Heart right ventricle (tissue), 16 donors: ENCODE data around the gene TLE1. TPM values are rescaled to one million over a fixed set of nuclear protein-coding genes. Genes with fewer than 3 reads are reported as not detected.

Experiments
- ATAC-seq, 8 donors: fragments of 200-7000 bp; cut with Tn5 transposase; one replicate each; pipeline ENCODE4 v1.9.1; 2020; ENCODE audit warnings: mild to moderate bottlenecking in 8 of 8, moderate library complexity in 8 of 8, moderate number of reproducible peaks in 1 of 8
- DNase-seq, 2 donors: peaks; one replicate each; pipeline ENCODE4 v3.0.0-alpha.2; 2020
- H3K27ac ChIP-seq, 10 donors: fragments of 200-600 bp; sonication (generic) in 2 of 10; one replicate each; pipeline versions ENCODE4 v1.5.0 to v1.8.0; 2020 to 2022; ENCODE audit warnings: mild to moderate bottlenecking in 3 of 10
- H3K27me3 ChIP-seq, 7 donors: fragments of 200-600 bp; one replicate each; pipeline ENCODE4 v1.8.0; 2021 to 2022; ENCODE audit warnings: mild to moderate bottlenecking in 2 of 7
- H3K36me3 ChIP-seq, 9 donors: fragments of 200-600 bp; sonication (generic) in 1 of 9; one replicate each; pipeline versions ENCODE4 v1.5.0 to v1.8.0; 2020 to 2022; ENCODE audit warnings: mild to moderate bottlenecking in 2 of 9
- H3K4me1 ChIP-seq, 9 donors: fragments of 200-600 bp; sonication (generic) in 1 of 9; one replicate each; pipeline versions ENCODE4 v1.5.0 to v1.8.0; 2020 to 2022; ENCODE audit warnings: mild to moderate bottlenecking in 4 of 9
- H3K4me3 ChIP-seq, 10 donors: fragments of 200-600 bp; sonication (generic) in 2 of 10; one replicate each; pipeline versions ENCODE4 v1.5.0 to v1.8.0; 2020 to 2022; ENCODE audit warnings: mild to moderate bottlenecking in 7 of 10, moderate library complexity in 2 of 10
- H3K9me3 ChIP-seq, 11 donors: fragments of 200-600 bp in 10 of 11; sonication (generic) in 2 of 11; one replicate each; pipeline versions ENCODE4 v1.5.0 to v1.8.0; 2013 to 2022; ENCODE audit warnings: mild to moderate bottlenecking in 2 of 11, control low read depth in 1 of 11, moderate library complexity in 1 of 11
- WGBS, 2 donors: extraction: QIAGEN DNeasy Blood & Tissue Kit; methylation state at CpG; one replicate each; pipeline ENCODE4 v1.1.7; 2013; ENCODE audit warnings: inconsistent platforms in 1 of 2; 5-methylcytosine and 5-hydroxymethylcytosine counted together
- intact Hi-C, 10 donors: fragments of 100-400 bp; cut with DNase I; formaldehyde crosslinking; loops; one replicate each; pipeline versions ENCODE4 v1.11.1 to v1.14.2; 2022
- polyA plus RNA-seq, 2 donors: library from polyadenylated mRNA; stranded (reverse); fragments of 200-250 nt; gene quantifications; one replicate each; pipeline ENCODE4 v1.2.3, GENCODE V29; 2013
- total RNA-seq, 10 donors: library from RNA; stranded (reverse); fragmentation: NEBNext Ultra II Directional in 3 of 10; extraction: Animal tissue kit (Norgen Biotek cat#: 25700) in 3 of 10; gene quantifications; one replicate each; pipeline versions ENCODE4 v1.2.1 to v1.2.4, GENCODE V29; 2021 to 2023
- TF ChIP-seq, protein P1 (sequence below), 9 donors: fragments of 200-600 bp; sonication (generic) in 2 of 9; IDR thresholded peaks; one replicate each; pipeline versions ENCODE4 v1.5.0 to v1.8.0; 2021 to 2022; ENCODE audit warnings: antibody characterized with exemption in 9 of 9, mild to moderate bottlenecking in 5 of 9, moderate library complexity in 1 of 9
- donor health status: Arrhythmogenic right ventricular cardiomyopathy.
- donor health status: ischemic (EF 13 %, LVEDD 7.1; RV severe dilation, severe dysfunction).
- donor health status: healthy with polysubstance abuse.
- donor health status: DM: no; HTN: yes; CAD: no.
- donor health status: DM: no; HTN: no; CAD: no.
- donor health status: ischemic (EF 25% LVEDD 6.9; RV normal size, moderate dysfunction).
- donor health status: ischemic (EF 25% LVEDD 5.7; RV mildly dilated, moderate dysfunction).
- donor health status: healthy.
- donor health status: DM: yes; HTN: yes; CAD: no.
- donor health status: Ischemic cardiomyopathy.
- donor health status: ischemic (EF 35%, LVEDD 5.7; RV mildly dilated, moderate dysfunction).
- donor health status: nonischemic (EF 11% LVEDD 7.7; RV severe dilation, severe dysfunction).
- donor health status: DM: yes; HTN: yes; CAD: no.
- donor health status: PGD.
- donor health status: ischemic (EF 29% LVEDD 5.4; RV normal size, mild dysfunction).
- donor health status: nonischemic (EF 23%, LVEDD 6.1; RV moderate dilation, normal function).

TLE1 gene
- total and polyA plus RNA-seq, 12 donors = 7.9 to 15.2 (median 11.0) TPM

DNA sequence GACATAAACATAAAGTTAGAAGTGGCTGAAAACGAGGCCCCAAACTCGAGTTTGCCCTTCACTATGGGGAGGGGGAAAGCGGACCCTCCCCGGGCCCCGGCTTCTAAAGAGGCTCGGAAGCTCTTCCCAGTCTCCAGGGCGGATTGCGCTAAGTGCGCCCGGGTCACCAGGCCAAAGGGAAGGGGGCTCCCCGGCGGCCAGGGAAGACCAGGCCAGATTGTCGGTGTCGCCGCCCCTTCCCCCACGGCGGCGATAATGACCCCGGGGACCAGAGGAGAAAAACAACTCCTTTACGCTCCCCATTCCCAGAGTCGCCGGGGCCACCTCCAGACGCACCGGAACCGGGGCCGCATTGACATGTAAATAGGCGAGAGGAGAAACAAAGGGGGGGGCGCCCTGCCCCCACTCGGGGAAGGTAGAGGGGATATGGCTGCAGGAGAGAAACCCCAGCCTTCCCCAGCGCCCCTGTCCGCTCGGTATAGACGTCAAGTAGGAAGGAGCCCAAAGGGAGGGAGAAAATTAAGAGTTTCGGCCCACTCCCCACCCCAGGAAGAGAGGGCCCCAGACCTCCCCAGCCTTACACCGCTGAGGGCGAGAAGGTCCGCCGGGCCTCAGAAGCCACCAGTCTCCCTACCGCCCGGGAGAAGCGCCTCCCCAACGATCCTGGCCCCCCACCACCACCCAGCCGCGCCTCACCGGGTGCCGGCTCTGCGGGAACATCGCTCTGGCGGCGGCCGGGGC lies 1.7 kb downstream of the TLE1 start:
- peak; percentile 45 to 51 for DNase-seq
- intact Hi-C loops = loop anchor here (1.0 to 10.0 kb wide), 14 partner anchors 65 to 807 kb away; no protein-coding TSS in a partner anchor
- peaks cover 0 to 22% (median 0%) of the 10 kb centered on the region in 9 donors for H3K36me3 ChIP-seq
- 1% methylated on average over 51 of the region's 51 CpGs for WGBS, 2 donors
- H3K9me3 ChIP-seq = no peaks in the 10 kb centered on the region
- H3K27me3 ChIP-seq = peaks cover 0 to 38% (median 0%) of the 10 kb centered on the region in 7 donors
- peak overlapping the region; percentile 73 to 92 (median 84) for H3K27ac ChIP-seq
- TF ChIP-seq, protein P1, sequence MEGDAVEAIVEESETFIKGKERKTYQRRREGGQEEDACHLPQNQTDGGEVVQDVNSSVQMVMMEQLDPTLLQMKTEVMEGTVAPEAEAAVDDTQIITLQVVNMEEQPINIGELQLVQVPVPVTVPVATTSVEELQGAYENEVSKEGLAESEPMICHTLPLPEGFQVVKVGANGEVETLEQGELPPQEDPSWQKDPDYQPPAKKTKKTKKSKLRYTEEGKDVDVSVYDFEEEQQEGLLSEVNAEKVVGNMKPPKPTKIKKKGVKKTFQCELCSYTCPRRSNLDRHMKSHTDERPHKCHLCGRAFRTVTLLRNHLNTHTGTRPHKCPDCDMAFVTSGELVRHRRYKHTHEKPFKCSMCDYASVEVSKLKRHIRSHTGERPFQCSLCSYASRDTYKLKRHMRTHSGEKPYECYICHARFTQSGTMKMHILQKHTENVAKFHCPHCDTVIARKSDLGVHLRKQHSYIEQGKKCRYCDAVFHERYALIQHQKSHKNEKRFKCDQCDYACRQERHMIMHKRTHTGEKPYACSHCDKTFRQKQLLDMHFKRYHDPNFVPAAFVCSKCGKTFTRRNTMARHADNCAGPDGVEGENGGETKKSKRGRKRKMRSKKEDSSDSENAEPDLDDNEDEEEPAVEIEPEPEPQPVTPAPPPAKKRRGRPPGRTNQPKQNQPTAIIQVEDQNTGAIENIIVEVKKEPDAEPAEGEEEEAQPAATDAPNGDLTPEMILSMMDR (IDR thresholded peaks at IDR 0.05) = no peak
- peaks cover 0 to 51% (median 33%) of the 10 kb centered on the region in 9 donors for H3K4me1 ChIP-seq
- H3K4me3 ChIP-seq = peak overlapping the region; percentile 69 to 87 (median 74)
- ATAC-seq = peak in 2 of 8 donors; percentile 3 to 9

DNA sequence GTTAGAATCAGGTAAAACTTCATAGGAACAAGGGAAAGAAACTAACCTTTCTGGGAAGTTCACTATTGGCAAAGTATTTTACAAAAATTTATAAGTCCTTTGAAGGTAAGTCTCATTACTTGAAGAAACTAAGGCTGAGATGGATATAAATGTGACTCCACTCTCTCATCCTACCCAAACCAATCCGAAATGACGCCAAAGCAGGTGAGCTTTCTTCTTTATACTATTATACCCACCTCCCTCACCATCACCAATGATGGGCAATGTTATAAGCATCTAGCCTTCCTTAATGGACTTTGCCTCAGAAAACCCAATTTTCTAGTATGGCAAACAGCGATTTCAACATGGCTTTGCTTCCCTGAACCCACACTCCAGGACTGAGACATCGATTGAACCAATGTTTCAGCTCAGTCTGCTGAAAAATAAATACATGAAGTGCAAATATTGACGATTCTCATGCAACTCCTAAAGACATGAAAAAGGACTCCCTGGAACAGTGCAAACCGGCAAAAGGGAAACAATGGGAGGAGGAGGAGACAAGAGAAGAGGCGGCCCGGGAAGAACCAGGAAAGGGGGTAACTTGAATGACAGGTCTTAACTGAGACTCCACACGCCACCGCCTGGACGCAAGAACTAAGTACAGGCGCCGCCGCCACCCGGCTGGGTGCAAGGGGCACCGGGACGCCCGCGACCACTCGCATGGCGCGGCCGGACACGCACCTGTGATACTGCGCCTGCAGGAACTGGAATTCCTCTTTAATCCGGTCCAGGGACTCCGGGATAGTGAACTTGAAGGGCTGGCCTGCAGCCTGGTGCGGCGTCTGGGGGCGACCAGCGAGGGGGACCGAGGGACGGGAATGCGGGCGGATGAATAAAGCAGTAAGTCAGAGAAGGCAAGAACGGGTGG lies 2.5 kb downstream of the TLE1 start:
- DNase-seq (peak; percentile 77 to 84), ATAC-seq (peak in 7 of 8 donors; percentile 30 to 64 (median 53))
- Histone ChIP-seq H3K4me1 (peaks cover 0 to 59% (median 40%) of the 10 kb centered on the region in 9 donors), H3K4me3 (peak overlapping the region; percentile 69 to 87 (median 74)), H3K9me3 (no peaks in the 10 kb centered on the region), H3K27me3 (peaks cover 0 to 36% (median 0%) of the 10 kb centered on the region in 7 donors), H3K36me3 (peaks cover 0 to 27% (median 0%) of the 10 kb centered on the region in 9 donors), H3K27ac (peak overlapping the region; percentile 73 to 92 (median 84))
- 4 to 5% methylated on average over 36 of the region's 36 CpGs for WGBS, 2 donors
- TF ChIP-seq, protein P1 (IDR thresholded peaks at IDR 0.05) = peak; percentile 53 to 87 (median 71)
- intact Hi-C loops = loop anchor here (1.0 to 10.0 kb wide), 13 partner anchors 65 to 808 kb away; no protein-coding TSS in a partner anchor

DNA sequence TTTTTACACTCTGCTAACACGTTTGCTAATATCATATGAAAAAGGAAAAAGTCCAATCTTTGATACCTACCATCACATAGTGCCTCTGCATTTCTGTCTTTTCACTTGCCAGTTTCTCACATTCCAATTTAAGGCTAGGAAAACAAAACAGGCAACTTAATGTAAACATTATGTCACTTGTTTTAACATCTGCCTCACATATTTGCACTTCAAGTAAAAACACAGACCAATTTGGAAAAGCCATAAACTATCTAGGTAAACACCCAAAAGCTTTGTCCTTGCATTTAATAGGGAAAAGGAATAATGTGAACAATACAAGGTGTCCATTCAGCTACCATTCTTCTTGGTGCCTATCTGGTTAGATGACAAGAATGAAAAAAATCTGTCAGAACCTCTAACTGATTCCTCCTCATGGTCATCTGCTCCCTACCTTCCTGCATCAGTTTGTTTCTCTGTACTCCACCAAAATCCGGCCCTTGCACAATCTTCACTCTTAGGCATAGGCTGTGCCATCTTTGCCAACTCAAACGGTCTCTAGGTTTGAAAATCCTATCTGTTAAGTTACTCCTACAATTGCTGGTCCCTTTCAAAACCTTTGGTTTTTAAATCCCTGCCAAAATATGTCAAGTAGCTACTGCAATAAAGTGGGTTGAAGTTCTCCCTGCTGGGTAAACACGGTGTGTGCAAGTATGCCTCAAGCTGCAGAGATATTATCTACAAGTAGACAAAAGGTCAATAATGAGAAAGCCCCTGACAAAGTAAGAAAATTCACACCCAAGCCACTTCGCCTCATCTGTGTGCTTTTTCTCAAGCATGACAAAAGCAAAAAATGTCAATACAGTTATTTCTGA lies 3.4 kb downstream of the TLE1 start:
- H3K27ac ChIP-seq = peak overlapping the region in 3 of 10 donors; percentile 2 to 90 (median 20)
- TF ChIP-seq, protein P1 (IDR thresholded peaks at IDR 0.05) = no peak
- ATAC-seq (no peak), DNase-seq (no peak)
- H3K27me3 ChIP-seq = peaks cover 0 to 29% (median 0%) of the 10 kb centered on the region in 7 donors
- no peaks in the 10 kb centered on the region for H3K9me3 ChIP-seq
- H3K36me3 ChIP-seq = peaks cover 0 to 36% (median 0%) of the 10 kb centered on the region in 9 donors
- intact Hi-C loops = loop anchor here (2.0 to 10.0 kb wide), 12 partner anchors 64 to 809 kb away; no protein-coding TSS in a partner anchor
- 57 to 61% methylated on average over 5 of the region's 5 CpGs for WGBS, 2 donors
- peaks cover 0 to 59% (median 40%) of the 10 kb centered on the region in 9 donors for H3K4me1 ChIP-seq
- peak overlapping the region in 8 of 10 donors; percentile 69 to 87 (median 75) for H3K4me3 ChIP-seq
